GM19240 (cell line): ENCODE results near the gene EPHA6.
"Not testable (repeated sequence)": the region's sequence is repeated elsewhere in the genome, so short reads cannot be mapped to it uniquely, and the experiment has no call there.

Experiments used
- DNase-seq: peaks from one replicate; pipeline ENCODE4 v3.0.0; 2011; ENCODE audit warnings: low spot score; ENCODE audit not compliant: insufficient read length

EPHA6 gene

GRCh38 chr3:97265237-97266005 lies 451.0 kb downstream of the EPHA6 start:
- no peak for DNase-seq

- no peak for DNase-seq
These were observed 454.8 kb downstream of the EPHA6 start for GRCh38 chr3:97269202-97269601.

GRCh38 chr3:97276879-97277550 lies 462.6 kb downstream of the EPHA6 start:
- not testable (repeated sequence) for DNase-seq

- no peak for DNase-seq
These were observed 463.3 kb downstream of the EPHA6 start for GRCh38 chr3:97277708-97278107.

GRCh38 chr3:97278506-97278905 lies 464.1 kb downstream of the EPHA6 start:
- DNase-seq, result no peak

GRCh38 chr3:97291901-97292300 lies 477.5 kb downstream of the EPHA6 start:
- DNase-seq, result no peak

- DNase-seq, result no peak
These were observed 479.3 kb downstream of the EPHA6 start for GRCh38 chr3:97293596-97294131.

- DNase-seq, result no peak
These were observed 482.6 kb downstream of the EPHA6 start for GRCh38 chr3:97297032-97297431.

GRCh38 chr3:97301114-97301513 lies 486.7 kb downstream of the EPHA6 start:
- no peak for DNase-seq

- no peak for DNase-seq
These were observed 491.8 kb downstream of the EPHA6 start for GRCh38 chr3:97306226-97306625.

GRCh38 chr3:97338375-97338774 lies 524.0 kb downstream of the EPHA6 start:
- no peak for DNase-seq

- no peak for DNase-seq
These were observed 526.5 kb downstream of the EPHA6 start for GRCh38 chr3:97340940-97341339.

GRCh38 chr3:97347780-97348179 lies 533.4 kb downstream of the EPHA6 start:
- DNase-seq, result no peak

- DNase-seq, result no peak
These were observed 536.6 kb downstream of the EPHA6 start for GRCh38 chr3:97350971-97351370.

GRCh38 chr3:97353176-97353575 lies 538.8 kb downstream of the EPHA6 start:
- DNase-seq, result no peak

- DNase-seq, result no peak
These were observed 545.6 kb downstream of the EPHA6 start for GRCh38 chr3:97359977-97360376.

- no peak for DNase-seq
These were observed 546.4 kb downstream of the EPHA6 start for GRCh38 chr3:97360804-97361203.

- DNase-seq, result no peak
These were observed 570.2 kb downstream of the EPHA6 start for GRCh38 chr3:97384583-97384982.

GRCh38 chr3:97388774-97389173 lies 574.4 kb downstream of the EPHA6 start:
- DNase-seq, result no peak

GRCh38 chr3:97389936-97390335 lies 575.5 kb downstream of the EPHA6 start:
- DNase-seq, result no peak

GRCh38 chr3:97391167-97391566 lies 576.8 kb downstream of the EPHA6 start:
- no peak for DNase-seq

- no peak for DNase-seq
These were observed 595.2 kb downstream of the EPHA6 start for GRCh38 chr3:97409612-97410011.

GRCh38 chr3:97421565-97421964 lies 607.2 kb downstream of the EPHA6 start:
- DNase-seq, result no peak
